Measurements from ENCODE around the gene STK40. TPM values are rescaled to one million over a fixed set of nuclear protein-coding genes. Genes with fewer than 3 reads are reported as not detected.

STK40 gene
- total RNA-seq, 2 donors from 2014 or later: 30.8 to 111 TPM

DNA sequence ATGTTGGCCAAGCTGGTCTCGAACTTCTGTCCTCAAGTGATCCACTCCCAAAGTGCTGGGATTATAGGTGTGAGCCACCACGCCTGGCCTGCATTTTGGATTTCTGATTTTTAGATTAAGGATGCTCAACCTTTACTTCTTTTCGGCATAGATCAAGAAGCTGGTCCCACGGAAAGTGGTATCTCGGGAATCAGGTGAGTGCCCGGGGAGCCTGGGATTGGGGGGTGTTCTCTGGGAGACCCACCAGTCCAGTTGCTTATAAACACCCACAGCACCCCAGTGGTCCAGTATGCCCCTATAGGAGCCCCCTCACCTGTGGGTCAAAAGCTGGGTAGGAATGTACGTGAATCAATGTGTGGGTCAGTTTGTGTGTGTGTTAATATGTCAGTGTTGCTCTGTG is 76.3 kb downstream of the STK40 start:
- no peak for DNase-seq (ENCODE audit: low spot score)
- intact Hi-C loops (cut with DNase I): no loop called here
- Histone ChIP-seq H3K27ac (no peak overlapping the region), H3K4me3 (no peak overlapping the region), H3K36me3 (no peaks in the 10 kb centered on the region), H3K9me3 (no peaks in the 10 kb centered on the region), H3K4me1 (replicated peaks) (no peaks in the 10 kb centered on the region), H3K27me3 (replicated peaks; ENCODE audit: insufficient read depth) (no peaks in the 10 kb centered on the region)
- TF ChIP-seq POLR2AphosphoS5 (IDR thresholded peaks at IDR 0.05) (no peak), POLR2A (IDR thresholded peaks at IDR 0.05) (no peak)
- TF ChIP-seq, protein P1, sequence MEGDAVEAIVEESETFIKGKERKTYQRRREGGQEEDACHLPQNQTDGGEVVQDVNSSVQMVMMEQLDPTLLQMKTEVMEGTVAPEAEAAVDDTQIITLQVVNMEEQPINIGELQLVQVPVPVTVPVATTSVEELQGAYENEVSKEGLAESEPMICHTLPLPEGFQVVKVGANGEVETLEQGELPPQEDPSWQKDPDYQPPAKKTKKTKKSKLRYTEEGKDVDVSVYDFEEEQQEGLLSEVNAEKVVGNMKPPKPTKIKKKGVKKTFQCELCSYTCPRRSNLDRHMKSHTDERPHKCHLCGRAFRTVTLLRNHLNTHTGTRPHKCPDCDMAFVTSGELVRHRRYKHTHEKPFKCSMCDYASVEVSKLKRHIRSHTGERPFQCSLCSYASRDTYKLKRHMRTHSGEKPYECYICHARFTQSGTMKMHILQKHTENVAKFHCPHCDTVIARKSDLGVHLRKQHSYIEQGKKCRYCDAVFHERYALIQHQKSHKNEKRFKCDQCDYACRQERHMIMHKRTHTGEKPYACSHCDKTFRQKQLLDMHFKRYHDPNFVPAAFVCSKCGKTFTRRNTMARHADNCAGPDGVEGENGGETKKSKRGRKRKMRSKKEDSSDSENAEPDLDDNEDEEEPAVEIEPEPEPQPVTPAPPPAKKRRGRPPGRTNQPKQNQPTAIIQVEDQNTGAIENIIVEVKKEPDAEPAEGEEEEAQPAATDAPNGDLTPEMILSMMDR (IDR thresholded peaks at IDR 0.05): no peak
- WGBS: 97% methylated on average over 7 of the region's 7 CpGs

DNA sequence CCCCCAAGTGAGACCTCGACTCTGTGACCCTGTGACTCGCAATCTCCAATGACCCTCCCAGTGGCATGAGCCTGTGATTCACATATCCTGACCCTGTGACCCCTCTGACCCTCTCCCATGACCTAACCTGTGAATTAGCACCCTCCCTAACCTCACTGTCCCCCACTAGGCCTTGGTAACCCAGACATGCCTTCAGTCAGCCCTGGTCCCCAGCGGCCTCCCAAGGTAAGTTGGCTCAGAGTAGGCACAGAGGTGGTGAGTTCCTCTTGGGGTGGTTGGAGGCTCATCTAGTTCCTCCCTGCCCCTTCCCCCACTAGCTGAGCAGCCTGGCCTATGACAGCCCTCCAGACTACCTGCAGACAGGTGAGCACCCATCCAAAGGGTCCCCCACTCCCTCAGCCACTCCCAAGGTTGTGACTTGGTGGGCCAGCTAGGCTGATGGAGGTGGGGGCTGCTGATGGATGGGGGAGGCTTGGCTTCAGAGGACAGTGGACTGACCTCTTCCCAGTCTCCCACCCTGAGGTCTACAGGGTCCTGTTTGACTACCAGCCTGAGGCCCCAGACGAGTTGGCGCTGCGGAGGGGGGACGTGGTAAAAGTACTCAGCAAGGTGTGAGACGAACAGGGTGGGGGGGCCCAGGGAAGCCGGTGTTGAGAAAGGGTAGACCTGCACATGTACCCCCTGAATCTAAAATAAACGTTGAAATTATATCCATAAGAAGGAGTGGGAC is 78.0 kb downstream of the STK40 start:
- no peaks in the 10 kb centered on the region for H3K4me1 ChIP-seq (replicated peaks)
- peaks cover 7 to 8% of the 10 kb centered on the region in 2 donors for H3K36me3 ChIP-seq
- no peak overlapping the region for H3K27ac ChIP-seq
- H3K9me3 ChIP-seq: no peaks in the 10 kb centered on the region
- H3K27me3 ChIP-seq (replicated peaks; ENCODE audit: insufficient read depth): no peaks in the 10 kb centered on the region
- intact Hi-C loops (cut with DNase I): no loop called here
- no peak for DNase-seq (ENCODE audit: low spot score)
- 87% methylated on average over 9 of the region's 10 CpGs for WGBS
- peak overlapping the region in 1 of 2 donors; percentile 64 for H3K4me3 ChIP-seq
- TF ChIP-seq, protein P1 (IDR thresholded peaks at IDR 0.05): no peak
- TF ChIP-seq POLR2AphosphoS5 (IDR thresholded peaks at IDR 0.05) (no peak), POLR2A (IDR thresholded peaks at IDR 0.05) (no peak)

DNA sequence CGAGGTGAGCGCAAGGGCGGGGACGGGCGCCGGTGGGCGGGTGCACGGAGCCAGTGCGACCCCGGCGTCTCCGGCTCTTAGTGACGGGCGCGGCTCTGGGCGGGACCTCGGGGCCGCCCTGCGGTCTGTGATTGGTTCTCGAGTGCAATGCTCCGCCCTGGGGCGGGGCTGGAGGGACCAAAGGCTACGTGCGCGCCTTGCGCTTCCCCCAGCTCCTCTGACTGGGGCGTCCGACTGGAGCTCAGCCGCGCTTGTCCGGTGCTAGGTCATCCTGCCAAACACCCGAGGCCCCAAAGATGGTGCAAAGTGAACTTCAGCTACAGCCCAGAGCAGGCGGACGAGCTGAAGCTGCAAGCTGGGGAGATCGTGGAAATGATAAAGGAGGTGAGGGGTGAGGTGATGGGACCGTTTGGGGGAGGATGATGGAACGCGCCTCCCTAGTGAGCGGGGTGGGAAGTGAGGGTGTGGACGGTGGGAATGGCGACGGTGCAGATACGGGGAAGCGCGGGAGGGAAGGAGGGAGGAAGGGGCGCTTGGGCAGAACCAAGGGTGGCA is 78.7 kb downstream of the STK40 start:
- no peaks in the 10 kb centered on the region for H3K9me3 ChIP-seq
- H3K36me3 ChIP-seq: peaks cover 8 to 12% of the 10 kb centered on the region in 2 donors
- H3K27ac ChIP-seq: peak overlapping the region; percentile 85 to 89
- TF ChIP-seq POLR2A (IDR thresholded peaks at IDR 0.05): peak; percentile 88
- peak; percentile 80 for TF ChIP-seq POLR2AphosphoS5 (IDR thresholded peaks at IDR 0.05)
- TF ChIP-seq, protein P1 (IDR thresholded peaks at IDR 0.05): no peak
- intact Hi-C loops (cut with DNase I): no loop called here
- peak; percentile 92 for DNase-seq (ENCODE audit: low spot score)
- 1% methylated on average over 46 of the region's 46 CpGs for WGBS
- H3K4me3 ChIP-seq: peak overlapping the region; percentile 59 to 64
- H3K27me3 ChIP-seq (replicated peaks; ENCODE audit: insufficient read depth): no peaks in the 10 kb centered on the region
- H3K4me1 ChIP-seq (replicated peaks): no peaks in the 10 kb centered on the region

DNA sequence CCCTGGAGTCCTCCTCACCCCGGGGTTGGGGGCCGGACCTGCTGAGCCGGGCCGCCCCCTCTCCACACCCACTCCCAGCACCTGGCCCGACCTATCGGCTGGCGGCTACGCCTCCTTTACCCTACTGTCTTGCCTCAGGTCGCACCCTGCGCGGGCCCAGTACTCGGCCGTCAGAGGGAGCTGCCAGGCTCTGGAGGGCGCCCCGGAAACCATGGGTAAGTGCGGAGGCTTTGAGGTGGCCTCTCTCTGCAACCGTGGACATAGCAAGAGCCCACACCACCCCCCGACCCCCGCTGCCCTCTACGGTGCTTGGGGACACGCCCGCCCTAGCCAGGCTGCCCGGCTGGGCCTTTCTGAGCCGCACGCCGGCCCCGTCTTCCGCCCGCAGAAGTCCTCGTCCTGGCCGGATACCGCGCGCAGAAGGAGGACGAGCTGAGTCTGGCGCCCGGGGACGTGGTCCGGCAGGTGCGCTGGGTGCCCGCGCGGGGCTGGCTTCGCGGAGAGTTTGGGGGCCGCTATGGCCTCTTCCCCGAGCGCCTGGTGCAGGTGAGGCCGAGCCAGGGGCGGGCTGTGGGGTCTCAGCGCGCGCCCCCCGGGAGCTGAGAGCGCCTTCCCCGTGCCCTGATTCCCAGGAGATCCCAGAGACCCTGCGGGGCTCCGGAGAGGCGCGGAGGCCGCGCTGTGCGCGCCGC is 79.4 kb downstream of the STK40 start, which contains the start of gene SH3D21:
SH3D21 (plus strand) TSS at position 159 of the 692 bp plus-strand sequence; CDS start at position 212, 53 bp downstream.
- WGBS: 6% methylated on average over 41 of the region's 65 CpGs
- DNase-seq (ENCODE audit: low spot score): peak; percentile 71
- Histone ChIP-seq H3K27me3 (replicated peaks; ENCODE audit: insufficient read depth) (no peaks in the 10 kb centered on the region), H3K4me1 (replicated peaks) (no peaks in the 10 kb centered on the region), H3K4me3 (peak within 1 kb of the TSS; percentile 59 to 64), H3K27ac (peak within 1 kb of the TSS; percentile 85 to 89), H3K36me3 (peaks cover 11 to 18% of the 10 kb centered on the region in 2 donors), H3K9me3 (no peaks in the 10 kb centered on the region)
- TF ChIP-seq POLR2A (IDR thresholded peaks at IDR 0.05) (peak; percentile 65), POLR2AphosphoS5 (IDR thresholded peaks at IDR 0.05) (peak; percentile 39)
- TF ChIP-seq, protein P1 (IDR thresholded peaks at IDR 0.05): peak in 2 of 4 experiments; percentile 24 to 27
- intact Hi-C loops (cut with DNase I): no loop called here
